Iris pigment epithelial cell (primary cell): Measurements from ENCODE around the gene PDGFD.
A peak's percentile ranks its signal among the peaks of the same experiment; 100 is the strongest.
"Not testable (repeated sequence)": the region's sequence is repeated elsewhere in the genome, so short reads cannot be mapped to it uniquely, and the experiment has no call there.

Experiments
- DNase-seq: peaks from one replicate; pipeline ENCODE4 v3.0.0-alpha.2; 2011; ENCODE audit warnings: low read depth

Gene PDGFD

DNA sequence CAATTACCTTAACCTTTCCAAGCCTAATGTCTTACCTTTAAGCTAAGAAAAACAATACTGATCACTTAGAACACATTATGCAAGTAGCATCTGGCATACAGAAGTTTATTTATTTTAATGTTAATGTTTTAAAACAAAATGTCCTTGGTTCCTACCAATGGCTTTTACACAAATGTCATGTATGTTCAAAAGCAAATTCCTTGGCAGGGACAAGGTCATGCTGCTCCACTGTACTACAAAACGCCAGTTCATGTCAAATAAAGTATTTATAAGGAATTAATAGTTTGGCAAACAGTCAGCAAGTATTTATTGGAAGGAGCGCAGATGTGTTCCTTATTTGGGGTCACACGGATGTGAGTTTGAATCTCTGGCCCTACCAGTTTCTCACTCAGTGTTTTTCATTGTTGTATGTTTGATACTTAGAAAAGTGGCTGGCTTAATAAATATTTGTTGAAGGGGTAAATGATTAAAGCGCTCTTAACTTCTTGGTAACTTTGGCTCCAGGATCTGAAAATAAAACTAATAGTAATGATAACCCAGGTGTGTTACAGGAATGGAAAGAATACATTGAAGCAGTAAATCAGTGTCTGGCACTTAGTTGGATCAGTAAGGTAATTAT, 108.9 kb downstream of the PDGFD start:
- DNase-seq: no peak

DNA sequence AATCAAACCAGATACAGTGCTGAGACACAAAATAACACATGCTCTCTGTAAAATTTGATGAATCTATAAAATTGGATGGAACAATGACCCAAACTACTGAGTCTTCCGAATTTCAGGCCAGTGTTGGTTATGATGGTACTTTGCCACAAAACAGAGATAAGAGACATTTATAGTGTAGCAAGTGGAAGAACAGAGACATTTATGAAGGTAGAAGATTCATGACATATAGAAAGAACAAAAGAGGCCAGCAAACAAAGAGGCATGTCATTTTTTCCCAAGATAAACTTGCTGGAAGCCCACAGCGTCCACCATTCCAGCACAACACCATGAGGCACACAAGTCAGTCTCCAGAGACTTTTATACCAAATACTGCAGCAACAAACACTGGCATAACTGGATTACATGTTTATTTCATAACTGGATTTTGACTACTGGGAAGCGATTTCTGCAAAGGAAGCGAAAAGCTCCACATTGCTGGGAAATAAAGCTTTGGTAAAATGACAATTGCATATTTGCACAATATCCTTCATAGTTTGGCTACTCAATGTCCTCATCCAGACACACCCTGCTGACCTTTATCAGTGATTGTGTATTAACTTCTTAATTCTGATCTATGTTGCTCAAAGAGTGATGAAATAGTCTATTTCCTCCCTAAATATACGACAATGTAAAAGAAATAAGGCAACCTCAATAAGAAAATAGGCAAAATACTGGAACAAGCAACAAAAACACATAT, 110.0 kb downstream of the PDGFD start:
- no peak for DNase-seq

DNA sequence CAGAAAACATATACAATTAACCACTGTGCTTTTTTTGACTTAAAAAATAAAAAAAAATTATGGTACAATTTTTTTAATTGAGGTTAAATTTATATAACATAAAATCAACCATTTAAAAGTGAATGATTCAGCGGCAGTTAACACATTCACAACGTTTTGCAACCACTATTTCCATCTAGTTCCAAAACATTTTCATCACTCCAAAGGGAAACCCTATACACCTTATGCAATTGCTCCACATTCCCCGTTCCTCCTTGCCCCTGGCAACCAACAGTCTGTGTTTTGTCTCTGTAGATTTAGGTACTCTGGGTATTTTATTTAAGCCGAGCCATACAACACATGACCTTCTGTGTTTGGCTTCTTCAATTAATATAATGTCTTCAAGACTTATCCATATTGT, 112.2 kb downstream of the PDGFD start:
- no peak for DNase-seq

DNA sequence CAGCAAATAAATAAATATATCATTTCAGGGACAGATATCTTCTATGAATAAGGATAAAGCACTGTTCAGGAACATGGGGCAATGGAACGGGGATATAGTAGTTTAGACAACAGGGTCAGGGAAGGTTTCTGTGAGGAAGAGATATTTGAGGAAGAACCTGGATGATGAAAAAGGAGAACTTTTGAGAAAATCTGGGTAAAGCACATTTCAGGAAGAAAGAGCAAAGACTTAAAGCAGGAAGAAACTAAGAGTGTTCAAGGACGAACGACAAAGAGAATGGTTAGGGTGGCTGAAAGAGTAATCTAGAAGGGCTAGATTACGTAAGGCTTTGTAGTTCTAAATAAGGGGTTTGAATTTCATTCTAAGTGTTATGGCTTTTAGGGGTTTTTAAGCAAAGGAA, 114.8 kb downstream of the PDGFD start:
- DNase-seq: no peak

DNA sequence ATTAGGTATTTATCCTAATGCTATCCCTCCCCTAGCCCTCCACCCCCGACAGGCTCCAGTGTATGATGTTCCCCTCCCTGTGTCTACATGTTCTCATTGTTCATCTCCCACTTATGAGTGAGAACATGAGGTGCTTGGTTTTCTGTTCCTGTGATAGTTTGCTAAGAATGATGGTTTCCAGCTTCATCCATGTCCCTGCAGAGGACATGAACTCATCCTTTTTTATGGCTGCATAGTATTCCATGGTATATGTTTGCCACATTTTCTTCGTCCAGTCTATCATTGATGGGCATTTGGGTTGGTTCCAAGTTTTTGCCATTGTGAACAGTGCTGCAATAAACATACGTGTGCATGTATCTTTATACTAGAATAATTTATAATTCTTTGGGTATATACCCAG, 117.1 kb downstream of the PDGFD start:
- not testable (repeated sequence) for DNase-seq

DNA sequence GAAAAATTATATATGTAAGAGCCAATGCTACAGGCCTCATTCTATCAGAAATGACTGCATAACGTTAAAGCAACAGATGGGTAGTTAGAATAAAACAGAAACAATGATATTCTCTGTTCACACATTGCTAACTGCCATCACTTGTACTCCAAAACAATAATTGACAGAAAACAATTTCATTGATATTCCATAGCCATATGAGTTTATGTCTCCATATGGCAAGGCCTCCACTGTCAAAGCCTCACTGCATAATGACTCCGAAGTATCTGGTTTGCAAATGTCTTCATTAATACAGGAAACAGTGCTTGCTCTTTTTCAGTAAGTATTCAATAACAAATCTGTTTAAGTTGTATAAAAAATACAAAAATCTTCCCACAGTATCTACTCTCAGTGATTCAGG, 117.6 kb downstream of the PDGFD start:
- no peak for DNase-seq

DNA sequence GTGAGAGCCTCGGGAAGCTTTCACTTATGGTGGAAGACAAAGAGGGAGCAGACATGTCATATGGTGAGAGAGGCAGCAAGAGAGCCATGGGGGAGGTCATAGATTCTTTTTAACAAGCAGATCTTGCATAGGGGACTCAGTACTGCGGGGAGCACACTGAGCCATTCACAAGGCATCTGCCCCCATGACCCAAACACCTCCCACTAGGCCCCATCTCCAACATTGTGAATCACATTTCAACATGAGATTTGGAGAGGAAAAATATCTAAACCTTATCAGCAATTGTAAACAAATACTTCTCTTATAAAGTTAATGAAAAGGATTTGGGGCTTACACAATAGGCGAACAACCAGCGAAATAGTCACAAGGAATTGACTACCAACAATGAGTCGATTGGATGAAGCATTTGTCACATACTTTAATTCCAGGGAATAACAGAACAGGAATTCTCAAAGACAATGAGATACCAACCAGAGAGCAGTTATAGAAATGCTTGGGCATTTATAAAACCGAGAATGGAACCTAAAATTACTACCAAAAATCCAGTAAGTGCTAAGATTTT, 120.2 kb downstream of the PDGFD start:
- DNase-seq: peak; percentile 86

DNA sequence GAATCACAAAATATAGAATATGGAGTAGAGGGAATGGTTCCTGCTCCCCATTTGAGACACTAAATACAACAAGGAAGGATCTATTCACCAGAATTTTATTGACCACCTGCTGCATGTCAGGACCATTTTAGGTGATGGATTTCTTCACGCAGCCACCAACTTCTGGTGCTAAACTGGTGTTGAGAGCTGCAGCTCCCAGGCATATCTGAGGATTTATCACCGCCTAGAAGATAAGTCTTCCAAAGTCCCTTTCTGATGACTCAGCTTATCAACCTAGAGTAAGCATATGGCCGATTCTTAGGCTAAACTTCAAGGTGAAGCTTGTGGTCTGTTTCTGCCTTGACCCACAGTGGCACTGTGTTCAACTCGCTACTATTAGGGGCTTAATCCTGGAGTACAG, 120.8 kb downstream of the PDGFD start:
- DNase-seq: peak; percentile 60

DNA sequence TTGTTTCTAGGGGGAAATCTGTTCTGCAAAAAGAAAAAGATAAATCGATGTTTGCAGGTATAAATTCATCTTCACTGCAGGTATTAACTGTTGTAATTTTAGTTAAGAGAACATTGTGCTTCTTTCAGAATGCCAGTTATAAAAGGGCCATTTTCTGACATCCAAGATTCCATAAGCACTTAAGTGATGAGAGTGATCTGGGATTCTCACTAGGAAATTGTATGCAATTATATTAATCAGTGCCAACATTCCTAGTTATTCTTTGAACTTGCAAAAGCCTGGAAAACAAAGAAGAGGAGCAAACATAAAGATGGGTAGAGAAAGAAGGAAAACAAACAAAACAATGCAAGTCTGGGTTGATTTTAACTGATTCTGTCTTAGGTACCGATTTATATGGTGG, 122.2 kb downstream of the PDGFD start:
- no peak for DNase-seq

DNA sequence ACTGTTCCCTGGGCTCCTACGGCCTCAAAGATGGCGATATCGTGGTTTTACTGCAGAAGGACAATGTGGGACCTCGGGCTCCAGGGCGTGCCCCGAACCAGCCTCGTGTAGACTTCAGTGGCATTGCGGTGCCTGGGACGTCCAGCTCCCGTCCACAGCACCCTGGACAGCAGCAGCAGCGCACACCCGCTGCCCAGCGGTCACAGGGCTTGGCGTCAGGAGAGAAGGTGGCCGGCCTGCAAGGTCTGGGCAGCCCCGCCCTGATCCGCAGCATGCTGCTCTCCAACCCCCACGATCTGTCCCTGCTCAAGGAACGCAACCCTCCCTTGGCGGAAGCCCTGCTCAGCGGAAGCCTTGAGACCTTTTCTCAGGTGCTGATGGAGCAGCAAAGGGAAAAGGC, 127.0 kb downstream of the PDGFD start:
- DNase-seq: no peak

DNA sequence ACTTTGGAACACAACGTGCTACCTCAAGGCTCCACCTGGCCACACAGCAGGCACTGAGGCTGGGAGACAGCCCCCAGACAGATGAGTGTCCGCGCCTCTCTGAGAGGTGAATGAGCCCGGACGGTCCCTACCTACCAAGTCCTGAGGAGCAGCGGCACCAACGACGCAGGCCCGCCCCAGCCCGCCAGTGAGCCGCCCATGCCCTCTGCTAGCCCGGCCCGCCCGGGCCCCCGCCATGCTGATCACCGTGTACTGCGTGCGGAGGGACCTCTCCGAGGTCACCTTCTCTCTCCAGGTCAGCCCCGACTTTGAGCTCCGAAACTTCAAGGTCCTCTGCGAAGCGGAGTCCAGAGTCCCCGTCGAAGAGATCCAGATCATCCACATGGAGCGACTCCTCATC, 127.4 kb downstream of the PDGFD start, which contains the start of gene DDI1:
Gene DDI1 (plus strand): TSS at position 53 of the 400 bp plus-strand sequence. CDS start 183 bp downstream, at position 236.
- DNase-seq: no peak

DNA sequence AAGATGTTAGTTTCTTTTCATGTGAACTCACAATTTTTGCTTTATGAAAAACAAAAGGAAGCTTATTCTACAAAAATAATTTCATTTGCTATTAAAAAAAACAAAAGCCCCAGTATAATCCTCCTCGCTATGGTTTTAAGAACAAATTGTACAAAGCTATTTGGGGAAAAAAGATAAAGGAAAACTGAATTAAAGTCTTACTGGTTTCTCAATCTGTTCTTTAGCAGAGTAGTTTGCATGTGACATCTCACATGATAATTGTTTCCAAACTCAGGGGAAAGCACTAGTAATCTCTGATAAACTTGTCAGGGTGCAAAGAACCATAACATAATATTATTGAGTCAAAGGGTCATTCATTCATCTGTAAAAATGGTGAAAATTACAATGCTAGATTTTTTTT, 130.4 kb downstream of the PDGFD start:
- peak; percentile 64 for DNase-seq

DNA sequence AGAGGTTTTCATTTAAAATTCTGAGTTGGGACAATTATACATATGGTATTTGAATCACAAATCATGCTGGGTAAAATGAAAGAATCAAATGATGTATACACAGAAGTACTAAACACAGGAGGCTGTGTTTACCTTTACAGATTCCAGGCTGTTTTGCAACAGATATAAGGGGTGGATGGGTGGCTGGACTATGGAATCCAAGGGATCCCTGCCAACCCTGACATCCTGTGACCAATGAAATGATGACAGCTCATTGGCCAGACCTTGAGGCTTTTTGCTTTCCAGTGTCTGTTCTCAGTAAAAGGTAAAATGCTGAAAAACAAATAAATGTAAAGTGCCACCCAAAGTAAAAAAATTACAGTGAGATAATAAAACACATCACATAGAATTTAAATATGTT, 130.8 kb downstream of the PDGFD start:
- DNase-seq: peak; percentile 98

DNA sequence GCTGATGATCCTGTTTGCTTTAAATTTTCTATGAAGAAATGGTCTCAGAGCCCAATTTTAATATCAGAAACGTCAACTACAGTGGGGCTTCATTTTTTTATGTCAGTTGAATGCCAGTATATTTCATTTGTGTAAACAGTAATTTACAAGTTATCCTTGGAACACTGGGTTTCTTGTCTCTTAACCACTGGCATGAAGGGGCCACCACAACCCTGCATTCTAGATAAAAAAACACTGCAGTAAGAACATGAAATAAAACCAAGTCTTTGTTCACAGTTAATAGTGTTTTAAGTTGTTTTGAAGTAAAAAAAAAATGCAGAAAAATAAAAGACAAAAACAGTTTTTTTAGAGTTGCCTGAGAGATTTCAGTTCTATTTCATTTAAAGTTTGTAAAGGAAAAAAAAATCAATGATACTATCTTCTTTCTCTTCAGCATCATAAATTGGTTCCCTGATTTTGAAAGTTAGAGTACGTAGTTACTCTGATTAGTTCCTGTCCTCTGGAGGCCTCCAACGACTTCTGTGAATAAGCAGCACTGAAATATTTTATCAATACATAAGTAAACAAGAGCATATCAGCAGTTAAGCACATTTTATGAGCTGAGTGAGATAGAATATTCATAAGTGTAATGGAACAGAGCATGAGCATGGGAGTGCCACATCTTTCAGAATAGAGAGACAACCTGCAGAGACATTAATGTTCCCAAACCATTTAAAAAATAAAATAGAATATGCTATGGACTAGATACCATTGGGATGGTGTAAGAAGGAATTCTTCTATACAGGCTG, 135.3 kb downstream of the PDGFD start:
- peak; percentile 76 for DNase-seq

DNA sequence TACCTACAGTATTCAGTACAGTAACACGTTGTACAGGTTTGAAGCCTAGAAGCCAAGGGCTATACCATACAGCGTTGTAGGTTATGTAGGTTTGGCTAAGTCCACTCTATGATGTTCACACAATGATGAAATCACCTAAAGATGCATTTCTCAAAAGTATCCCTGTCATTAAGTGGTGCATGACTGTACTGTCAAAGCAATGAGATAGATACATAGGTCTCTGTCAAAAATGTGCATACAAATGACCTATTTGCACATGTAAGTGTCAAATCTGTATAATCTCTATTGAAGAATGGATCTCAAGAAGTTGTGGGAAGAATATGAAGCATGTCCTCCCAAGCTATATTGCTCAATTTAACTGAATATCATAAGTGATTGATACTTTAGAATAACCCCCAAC, 139.4 kb downstream of the PDGFD start:
- no peak for DNase-seq

DNA sequence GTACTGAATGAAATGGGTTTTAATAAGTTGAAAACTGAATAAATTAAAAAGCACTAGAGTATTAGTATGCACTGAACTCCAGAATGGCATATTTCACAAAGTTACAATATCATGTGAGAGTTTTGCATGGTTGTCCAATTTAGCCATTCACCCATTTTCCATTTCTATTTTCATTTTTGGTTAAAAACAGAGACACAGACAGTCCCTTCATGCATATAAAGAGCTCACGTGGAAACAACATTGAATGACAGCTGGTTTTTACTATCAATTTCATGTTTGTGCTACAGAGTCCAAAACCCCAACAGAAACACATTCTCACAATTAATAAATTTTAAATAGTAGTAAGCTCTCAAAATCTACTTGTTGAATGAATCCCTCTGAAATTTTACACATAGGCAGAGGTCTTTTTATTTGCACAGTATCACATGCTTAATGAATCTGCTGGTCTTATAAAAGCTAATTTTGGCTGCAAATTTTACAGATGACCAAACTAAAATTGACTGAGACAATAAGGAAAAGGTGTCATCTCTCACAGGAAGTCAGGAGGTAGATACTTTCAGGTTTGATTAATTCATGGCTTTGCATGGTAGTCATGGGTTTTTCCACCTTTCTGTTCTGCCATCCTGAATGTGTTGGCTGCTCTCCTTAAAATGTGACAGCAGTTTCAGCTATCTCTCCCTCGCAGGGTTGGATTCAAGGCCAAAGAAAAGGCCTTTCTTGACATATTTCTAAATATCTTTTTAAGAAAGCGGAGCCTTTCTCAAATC, 148.1 kb downstream of the PDGFD start:
- no peak for DNase-seq

DNA sequence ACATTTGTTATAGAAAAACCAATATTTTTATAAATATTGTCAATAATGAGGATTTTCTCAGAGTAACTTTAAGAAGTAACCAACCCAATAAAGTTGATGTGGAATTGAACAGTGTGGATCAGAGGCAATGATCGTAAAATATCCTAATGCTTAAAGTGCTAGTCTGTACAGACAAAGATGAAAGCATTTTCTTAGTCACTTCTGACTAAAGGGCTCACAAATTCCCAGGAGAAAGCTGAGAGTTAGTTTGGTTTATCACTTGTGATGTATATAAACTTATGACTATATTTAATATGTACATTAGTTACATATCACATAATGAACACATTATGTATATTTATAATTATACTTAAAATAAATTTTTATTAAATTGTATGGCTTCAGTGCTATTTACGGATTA, 152.9 kb downstream of the PDGFD start:
- DNase-seq: no peak

DNA sequence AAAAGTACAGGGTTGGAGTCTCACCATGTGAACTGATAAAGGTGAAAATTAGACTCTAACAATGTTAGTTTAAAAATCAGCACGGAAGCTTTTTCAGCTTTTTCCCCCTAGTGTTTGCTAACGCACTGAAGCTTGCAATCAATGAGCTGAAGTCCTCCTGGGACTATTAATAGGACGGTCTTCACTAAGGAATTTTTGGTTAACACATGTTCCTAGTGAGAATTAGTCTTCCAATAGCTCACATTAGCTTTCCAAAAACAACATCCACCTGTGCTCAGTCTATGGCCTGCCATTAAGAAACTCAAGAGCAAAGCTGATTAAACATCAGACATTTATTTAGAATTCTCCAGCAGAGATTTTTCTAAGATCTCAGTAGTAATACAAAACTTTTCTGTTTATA, 154.2 kb downstream of the PDGFD start:
- no peak for DNase-seq

DNA sequence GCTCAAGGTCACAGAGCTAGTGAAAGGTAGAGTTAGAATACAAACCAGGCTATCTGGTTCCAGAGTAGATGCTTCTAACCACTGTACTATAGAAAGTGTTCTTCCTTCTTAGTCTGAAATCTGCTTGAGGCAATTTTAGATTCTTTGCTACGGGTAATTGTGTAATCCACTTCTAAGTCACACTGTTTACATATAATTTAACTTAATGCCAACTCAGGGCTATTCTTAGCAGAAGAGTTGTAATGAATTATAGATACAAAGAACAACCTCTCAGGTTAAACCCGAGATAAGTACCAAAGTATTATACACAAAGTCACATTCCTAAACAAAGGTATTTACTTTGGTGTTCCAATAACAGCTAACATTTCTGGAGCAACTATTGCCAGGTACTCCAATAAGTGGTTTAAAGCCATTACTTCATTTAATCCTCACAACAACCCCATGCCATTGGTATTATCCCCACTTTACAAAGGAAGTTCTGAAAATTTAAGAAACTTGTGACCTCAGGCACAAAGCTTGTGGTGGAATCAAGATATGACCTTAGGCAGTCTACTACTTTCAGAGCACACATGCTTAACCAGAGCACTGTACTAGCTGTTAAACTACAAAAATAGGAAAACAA, 158.6 kb downstream of the PDGFD start:
- peak; percentile 62 for DNase-seq

DNA sequence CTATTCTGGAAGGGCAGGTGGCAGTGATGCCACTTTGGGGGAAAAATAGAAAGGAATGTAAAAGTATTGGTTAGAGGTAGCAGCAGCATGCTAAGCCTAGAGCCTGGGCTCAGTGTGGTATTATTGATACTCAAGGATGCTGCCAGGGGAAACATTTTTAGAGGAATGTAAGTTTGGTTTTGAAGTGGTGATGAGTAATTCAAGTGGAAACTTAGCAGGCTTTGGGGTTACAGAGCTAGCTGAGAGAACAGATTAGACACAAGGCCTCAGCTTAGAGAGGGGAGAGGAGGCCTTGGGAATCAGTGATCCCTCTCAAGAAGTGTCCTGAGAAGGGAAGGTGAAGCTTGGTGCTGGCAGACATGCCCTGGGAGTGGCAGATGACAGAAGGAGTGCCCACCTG, 160.5 kb downstream of the PDGFD start:
- DNase-seq: peak; percentile 81

DNA sequence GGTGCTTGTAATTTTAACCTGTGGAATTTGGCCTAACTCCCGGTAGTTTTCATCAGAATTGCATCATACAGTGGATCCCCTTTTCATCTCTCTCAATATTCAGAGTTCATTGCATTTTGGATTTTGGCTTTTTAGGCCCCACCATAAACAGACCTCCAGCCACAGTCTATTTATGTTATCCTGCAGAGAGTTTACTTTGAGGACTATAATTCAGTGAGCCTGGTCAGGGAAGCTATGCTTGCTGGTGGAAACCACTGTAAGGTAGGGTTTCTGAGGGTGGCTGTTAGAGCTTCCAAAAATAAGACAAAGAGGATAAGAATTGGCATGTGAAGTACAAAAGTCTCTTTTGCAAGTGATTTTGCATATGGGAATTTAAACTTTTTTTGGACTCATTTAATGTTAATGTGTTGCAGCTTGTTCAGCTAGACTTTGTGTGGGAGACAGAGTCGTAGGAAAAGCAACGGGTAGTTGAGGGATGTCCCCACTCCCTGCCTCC, 162.3 kb downstream of the PDGFD start:
- DNase-seq: peak; percentile 72
